ENCODE data around the gene CD163.

- TF ChIP-seq CTCF (IDR thresholded peaks at IDR 0.05) (no peak), POLR2A (IDR thresholded peaks at IDR 0.05) (no peak)
Measured at GRCh38 chr12:7448099-7448498, 55.5 kb downstream of the CD163 start.

Measured in Peyer's patch (tissue), 4 donors.